GM18502 (cell line): ENCODE measurements around the gene CORIN.
A peak's percentile ranks its signal among the peaks of the same experiment; 100 is the strongest.
"Not testable (repeated sequence)": the region's sequence is repeated elsewhere in the genome, so short reads cannot be mapped to it uniquely, and the experiment has no call there.

Experiments
- ATAC-seq: cut with Tn5 transposase; IDR thresholded peaks from one replicate; pipeline ENCODE4 v1.9.1; 2021; ENCODE audit warnings: mild to moderate bottlenecking; ENCODE audit not compliant: unreplicated experiment, poor library complexity

Gene CORIN

GRCh38 chr4:47736146-47736545, 101.7 kb downstream of the CORIN start:
- no peak for ATAC-seq

- ATAC-seq: no peak
Measured at GRCh38 chr4:47733302-47734175, 104.3 kb downstream of the CORIN start.

GRCh38 chr4:47731182-47731581, 106.7 kb downstream of the CORIN start:
- no peak for ATAC-seq

- ATAC-seq: no peak
Measured at GRCh38 chr4:47729131-47729680, 108.7 kb downstream of the CORIN start.

- no peak for ATAC-seq
Measured at GRCh38 chr4:47721892-47722575, 115.8 kb downstream of the CORIN start.

GRCh38 chr4:47721485-47721884, 116.4 kb downstream of the CORIN start:
- no peak for ATAC-seq

- ATAC-seq: no peak
Measured at GRCh38 chr4:47720787-47721186, 117.1 kb downstream of the CORIN start.

- no peak for ATAC-seq
Measured at GRCh38 chr4:47719576-47719975, 118.3 kb downstream of the CORIN start.

GRCh38 chr4:47718696-47719095, 119.2 kb downstream of the CORIN start:
- ATAC-seq: no peak

- no peak for ATAC-seq
Measured at GRCh38 chr4:47717188-47717587, 120.7 kb downstream of the CORIN start.

GRCh38 chr4:47715716-47716416, 122.0 kb downstream of the CORIN start:
- no peak for ATAC-seq

GRCh38 chr4:47714269-47714668, 123.6 kb downstream of the CORIN start:
- no peak for ATAC-seq

GRCh38 chr4:47713129-47713834, 124.6 kb downstream of the CORIN start:
- ATAC-seq: no peak

- ATAC-seq: no peak
Measured at GRCh38 chr4:47711646-47712045, 126.2 kb downstream of the CORIN start.

GRCh38 chr4:47711183-47711582, 126.7 kb downstream of the CORIN start:
- ATAC-seq: no peak

- ATAC-seq: not testable (repeated sequence)
Measured at GRCh38 chr4:47706352-47706751, 131.5 kb downstream of the CORIN start.

- ATAC-seq: no peak
Measured at GRCh38 chr4:47705326-47705981, 132.4 kb downstream of the CORIN start.

- peak; percentile 65 for ATAC-seq
Measured at GRCh38 chr4:47704693-47705325, 133.1 kb downstream of the CORIN start.

GRCh38 chr4:47703956-47704355, 133.9 kb downstream of the CORIN start:
- ATAC-seq: no peak
